Activated CD8-positive, alpha-beta T cell treated with anti-CD3 and anti-CD28 coated beads for 36 hours (primary cell): Measurements from ENCODE around the gene SF3A2. TPM values are rescaled to one million over a fixed set of nuclear protein-coding genes. Genes with fewer than 3 reads are reported as not detected.

ENCODE experiments used
- ATAC-seq: fragments of 200-7000 bp; cut with Tn5 transposase; one replicate; pipeline ENCODE4 v1.10.0; 2021; ENCODE audit warnings: mild to moderate bottlenecking, moderate library complexity
- CTCF ChIA-PET: fragments of 350-600 bp; sonication (Branson Sonifier 250); formaldehyde crosslinking; loops from one replicate; lab custom pipeline; 2021; ENCODE audit warnings: antibody characterized with exemption; lab: Charles Lee
- POLR2A ChIA-PET: fragments of 350-600 bp; sonication (Branson Sonifier 250); formaldehyde crosslinking; loops from one replicate; lab custom pipeline; 2021; ENCODE audit warnings: antibody characterized with exemption; lab: Charles Lee
- DNase-seq: peaks from one replicate; pipeline ENCODE4 v3.0.0-alpha.2; 2020
- H3K27ac Mint-ChIP-seq: one replicate; pipeline ENCODE4 v1.8.0; 2021; ENCODE audit warnings: mild to moderate bottlenecking, mixed read lengths
- H3K27me3 Mint-ChIP-seq: one replicate; pipeline ENCODE4 v1.8.0; 2021; ENCODE audit warnings: mixed read lengths
- H3K36me3 Mint-ChIP-seq: one replicate; pipeline ENCODE4 v1.8.0; 2021; ENCODE audit warnings: low read depth, mixed read lengths
- H3K4me1 Mint-ChIP-seq: one replicate; pipeline ENCODE4 v1.8.0; 2021; ENCODE audit warnings: low read depth, mixed read lengths
- H3K4me3 Mint-ChIP-seq: one replicate; pipeline ENCODE4 v1.8.0; 2021; ENCODE audit warnings: mild to moderate bottlenecking, moderate library complexity, mixed read lengths
- H3K9me3 Mint-ChIP-seq: one replicate; pipeline ENCODE4 v1.8.0; 2021; ENCODE audit warnings: mixed read lengths
- CTCF ChIP-seq: fragments of 200-600 bp; IDR thresholded peaks from one replicate; pipeline ENCODE4 v1.8.0; 2022; ENCODE audit warnings: antibody characterized with exemption, mild to moderate bottlenecking
- intact Hi-C: fragments of 100-400 bp; cut with micrococcal nuclease; formaldehyde crosslinking; loops from one replicate; pipeline ENCODE4 v1.10.0; 2022
- total RNA-seq, 2 experiments: library from RNA; stranded (reverse); gene quantifications; one replicate each; pipeline ENCODE4 v1.2.3, GENCODE V29; 2021

Gene SF3A2
- total RNA-seq, 2 experiments from 2014 or later = 157 to 163 TPM

DNA sequence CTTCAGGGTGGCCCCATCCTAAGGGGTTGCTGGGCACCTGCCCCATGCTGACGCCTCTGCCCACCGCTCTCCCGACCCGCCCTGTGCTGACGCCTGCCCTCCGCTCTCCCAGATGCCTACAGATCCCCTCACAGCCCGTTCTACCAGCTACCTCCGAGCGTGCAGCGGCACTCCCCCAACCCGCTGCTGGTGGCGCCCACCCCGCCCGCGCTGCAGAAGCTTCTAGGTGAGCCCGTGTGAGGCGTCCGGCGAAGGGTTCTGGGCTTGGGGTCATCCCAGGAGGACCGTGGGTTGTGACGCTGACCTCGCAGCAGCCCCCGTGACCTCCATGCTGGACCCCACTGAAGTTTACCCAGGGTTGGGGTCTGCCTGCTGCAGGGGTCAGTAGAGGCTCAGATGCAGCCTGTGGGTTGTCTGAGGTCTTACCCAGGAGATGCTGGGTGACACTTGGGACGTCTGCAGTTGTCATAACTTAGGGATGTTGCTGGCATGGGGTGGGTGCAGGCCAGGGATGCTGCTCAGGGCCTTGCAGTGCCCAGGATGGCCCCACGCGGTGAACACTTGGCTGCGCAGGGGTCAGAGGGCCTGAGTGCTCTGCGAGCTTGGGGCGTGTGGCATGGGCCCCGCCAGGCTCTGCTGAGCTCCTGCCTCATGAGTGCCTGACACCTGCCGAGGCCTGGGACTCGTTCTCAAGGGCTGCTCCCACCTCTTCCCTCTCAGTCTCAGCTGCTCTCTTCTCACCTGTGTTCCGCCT, 25.5 kb upstream of the SF3A2 start:
- intact Hi-C loops = no loop called here
- ChIA-PET POLR2A (interaction anchor here (1.1 kb wide), 1 partner anchor 217 kb away, joined by 4 read pairs; no protein-coding TSS in a partner anchor), CTCF (no interaction called here)
- Mint-ChIP-seq H3K9me3 (no peaks in the 10 kb centered on the region), H3K27me3 (no peaks in the 10 kb centered on the region), H3K4me3 (no peak overlapping the region), H3K4me1 (peaks cover 17% of the 10 kb centered on the region), H3K27ac (no peak overlapping the region), H3K36me3 (peaks cover 39% of the 10 kb centered on the region)
- ATAC-seq (no peak), DNase-seq (no peak)
- no peak for TF ChIP-seq CTCF

- Mint-ChIP-seq H3K36me3 (peaks cover 48% of the 10 kb centered on the region), H3K4me1 (peaks cover 17% of the 10 kb centered on the region), H3K27me3 (no peaks in the 10 kb centered on the region), H3K4me3 (no peak overlapping the region), H3K27ac (no peak overlapping the region), H3K9me3 (no peaks in the 10 kb centered on the region)
- no peak for DNase-seq
- CTCF ChIA-PET = no interaction called here
- intact Hi-C loops = no loop called here
- TF ChIP-seq CTCF = no peak
- POLR2A ChIA-PET = interaction anchor here (0.6 to 1.0 kb wide), 4 partner anchors 9 to 54 kb away, joined by 3 to 4 read pairs (median 3); no protein-coding TSS in a partner anchor
- no peak for ATAC-seq
Observed at GRCh38 chr19:2212861-2213711, 23.5 kb upstream of the SF3A2 start.

DNA sequence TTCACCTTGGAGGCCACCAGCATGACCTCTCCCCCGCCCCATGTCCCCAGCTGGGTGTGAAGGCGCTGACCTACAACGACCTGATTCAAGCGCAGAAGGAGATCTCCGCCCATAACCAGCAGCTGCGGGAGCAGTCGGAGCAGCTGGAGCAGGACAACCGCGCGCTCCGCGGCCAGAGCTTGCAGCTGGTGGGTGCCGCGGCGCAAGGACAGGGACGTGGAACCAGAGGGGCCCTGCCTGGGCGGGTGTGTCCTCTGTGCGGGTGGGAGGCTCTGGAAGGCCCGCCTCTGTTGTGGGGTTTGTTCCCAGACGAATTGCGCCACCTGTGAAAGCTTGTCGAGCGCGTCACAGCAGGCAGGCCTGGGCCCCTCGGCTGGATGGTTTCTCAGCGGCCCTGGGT, 22.8 kb upstream of the SF3A2 start:
- Mint-ChIP-seq H3K27me3 (no peaks in the 10 kb centered on the region), H3K9me3 (no peaks in the 10 kb centered on the region), H3K4me1 (peaks cover 17% of the 10 kb centered on the region), H3K27ac (no peak overlapping the region), H3K36me3 (peaks cover 48% of the 10 kb centered on the region), H3K4me3 (no peak overlapping the region)
- ATAC-seq (peak; percentile 26), DNase-seq (no peak)
- TF ChIP-seq CTCF = no peak
- ChIA-PET POLR2A (interaction anchor here (0.8 to 1.0 kb wide), 2 partner anchors 16 to 55 kb away, joined by 3 read pairs; no protein-coding TSS in a partner anchor), CTCF (interaction anchor here (0.6 kb wide), 1 partner anchor 40 kb away, joined by 3 read pairs; no protein-coding TSS in a partner anchor)
- intact Hi-C loops = no loop called here

- ChIA-PET CTCF (interaction anchor here (0.6 kb wide), 1 partner anchor 40 kb away, joined by 3 read pairs; no protein-coding TSS in a partner anchor), POLR2A (interaction anchor here (0.8 kb wide), 1 partner anchor 15 kb away, joined by 3 read pairs; no protein-coding TSS in a partner anchor)
- TF ChIP-seq CTCF = no peak
- DNase-seq (no peak), ATAC-seq (no peak)
- H3K27ac Mint-ChIP-seq = no peak overlapping the region
- H3K4me3 Mint-ChIP-seq = no peak overlapping the region
- H3K4me1 Mint-ChIP-seq = peaks cover 17% of the 10 kb centered on the region
- H3K9me3 Mint-ChIP-seq = no peaks in the 10 kb centered on the region
- intact Hi-C loops = no loop called here
- H3K27me3 Mint-ChIP-seq = no peaks in the 10 kb centered on the region
- peaks cover 48% of the 10 kb centered on the region for H3K36me3 Mint-ChIP-seq
Observed at GRCh38 chr19:2214251-2214650, 22.4 kb upstream of the SF3A2 start.
